Measurements from ENCODE around the gene PTGER4.

Gene PTGER4

DNA sequence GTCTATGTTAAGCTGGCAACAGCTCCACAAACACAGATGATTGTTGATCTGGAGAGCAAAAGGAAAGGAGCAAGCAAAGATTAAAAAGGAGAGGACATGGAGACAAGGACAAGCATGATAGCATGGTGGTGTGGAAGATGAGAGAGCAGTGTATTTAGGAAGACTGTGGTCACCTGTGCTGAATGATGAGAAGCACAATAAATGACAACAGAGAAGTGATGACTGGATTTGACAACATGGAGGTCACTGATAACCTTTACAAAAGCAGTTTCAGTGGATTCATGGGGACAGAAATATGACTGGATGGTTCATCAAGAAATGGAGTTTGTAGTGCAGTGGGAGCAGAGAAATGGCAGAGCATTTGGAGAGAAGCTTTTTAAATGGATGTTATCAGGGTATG lies 55.9 kb downstream of the PTGER4 start:
- TF ChIP-seq, protein P1, sequence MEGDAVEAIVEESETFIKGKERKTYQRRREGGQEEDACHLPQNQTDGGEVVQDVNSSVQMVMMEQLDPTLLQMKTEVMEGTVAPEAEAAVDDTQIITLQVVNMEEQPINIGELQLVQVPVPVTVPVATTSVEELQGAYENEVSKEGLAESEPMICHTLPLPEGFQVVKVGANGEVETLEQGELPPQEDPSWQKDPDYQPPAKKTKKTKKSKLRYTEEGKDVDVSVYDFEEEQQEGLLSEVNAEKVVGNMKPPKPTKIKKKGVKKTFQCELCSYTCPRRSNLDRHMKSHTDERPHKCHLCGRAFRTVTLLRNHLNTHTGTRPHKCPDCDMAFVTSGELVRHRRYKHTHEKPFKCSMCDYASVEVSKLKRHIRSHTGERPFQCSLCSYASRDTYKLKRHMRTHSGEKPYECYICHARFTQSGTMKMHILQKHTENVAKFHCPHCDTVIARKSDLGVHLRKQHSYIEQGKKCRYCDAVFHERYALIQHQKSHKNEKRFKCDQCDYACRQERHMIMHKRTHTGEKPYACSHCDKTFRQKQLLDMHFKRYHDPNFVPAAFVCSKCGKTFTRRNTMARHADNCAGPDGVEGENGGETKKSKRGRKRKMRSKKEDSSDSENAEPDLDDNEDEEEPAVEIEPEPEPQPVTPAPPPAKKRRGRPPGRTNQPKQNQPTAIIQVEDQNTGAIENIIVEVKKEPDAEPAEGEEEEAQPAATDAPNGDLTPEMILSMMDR (IDR thresholded peaks at IDR 0.05; ENCODE audit: borderline replicate concordance, insufficient read depth, low read depth, low read length), result no peak
- H3K4me3 ChIP-seq (ENCODE audit: low read depth, low read length), result no peak overlapping the region

GRCh38 chr5:40736103-40736875 lies 56.6 kb downstream of the PTGER4 start:
- TF ChIP-seq, protein P1 (IDR thresholded peaks at IDR 0.05; ENCODE audit: borderline replicate concordance, insufficient read depth, low read depth, low read length), result peak; percentile 40; the same call in 1 of the 2 replicates
- no peak overlapping the region for H3K4me3 ChIP-seq (ENCODE audit: low read depth, low read length)

GRCh38 chr5:40738502-40738901 lies 58.8 kb downstream of the PTGER4 start:
- TF ChIP-seq, protein P1 (IDR thresholded peaks at IDR 0.05; ENCODE audit: borderline replicate concordance, insufficient read depth, low read depth, low read length), result no peak
- no peak overlapping the region for H3K4me3 ChIP-seq (ENCODE audit: low read depth, low read length)
